ENCODE data around the gene MTG2.

The MTG2 gene

DNA sequence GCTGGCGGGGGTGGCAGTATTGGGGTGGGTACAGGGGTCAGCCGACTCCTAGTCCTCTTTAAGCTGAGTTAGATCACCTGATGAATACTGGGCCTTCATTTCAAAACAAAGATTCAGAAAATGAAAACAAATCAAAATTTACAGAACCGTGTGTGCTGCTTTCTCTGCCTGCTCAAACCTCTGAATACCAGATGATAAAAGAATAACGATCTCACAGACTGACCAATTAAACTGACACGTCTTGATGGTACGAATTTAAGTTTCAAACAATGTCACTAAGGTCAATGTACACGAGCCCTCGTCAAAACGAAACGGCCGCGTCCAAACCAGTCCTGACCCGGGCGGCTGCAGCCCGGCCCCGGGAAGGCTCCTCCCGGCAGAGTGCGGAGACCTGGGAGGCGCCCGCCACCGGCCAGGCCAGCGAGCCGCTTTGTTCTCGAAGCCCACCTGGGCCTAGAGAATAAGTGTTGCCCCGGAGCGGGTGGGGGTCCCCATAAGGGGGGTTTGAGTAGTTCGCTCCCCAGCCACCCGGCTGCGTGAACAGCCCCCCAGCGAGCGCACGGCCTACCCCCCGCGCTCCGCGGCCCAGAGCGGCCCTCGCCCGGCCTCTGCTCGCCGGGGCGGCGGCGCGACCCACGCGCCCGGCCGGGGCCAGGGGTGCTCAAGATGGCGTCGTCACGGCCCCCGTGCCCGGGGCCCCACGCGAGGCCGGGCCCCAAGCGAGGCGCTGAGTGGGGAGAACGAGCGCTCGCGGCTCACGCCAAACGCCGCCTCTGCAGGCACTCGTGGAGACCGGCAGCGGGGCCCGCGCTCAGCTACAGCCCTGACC, 40.4 kb upstream of the MTG2 start:
- Histone ChIP-seq H3K4me3 (ENCODE audit: low read depth, low read length) (peak overlapping the region; percentile 89), H3K4me1 (ENCODE audit: control insufficient read depth, insufficient read depth, low read length) (no peaks in the 10 kb centered on the region), H3K36me3 (ENCODE audit: control insufficient read depth in 2 of 2, insufficient read depth in 1 of 2, low read length in 2 of 2) (peaks cover 4 to 57% of the 10 kb centered on the region in 2 experiments; a peak in 2 of 3 replicates), H3K27ac (ENCODE audit: extremely low read depth, low read depth, low read length) (peak overlapping the region; percentile 84), H3K9me3 (ENCODE audit: control insufficient read depth, insufficient read depth, low read depth, low read length) (no peaks in the 10 kb centered on the region)
- CTCF ChIA-PET: interaction anchor here (0.7 to 1.9 kb wide), 4 partner anchors 9 to 132 kb away, joined by 3 to 15 read pairs (median 6); no protein-coding TSS in a partner anchor
- POLR2A ChIA-PET: interaction anchor here (1.0 to 1.5 kb wide), 4 partner anchors 40 to 244 kb away, joined by 3 to 6 read pairs (median 4); partner anchors contain the start of genes MTG2 and RPS21
- TF ChIP-seq ZNF707 (tag by site-specific recombination; IDR thresholded peaks at IDR 0.05): no peak
- TF ChIP-seq ZIC2 (tag by site-specific recombination; IDR thresholded peaks at IDR 0.05): peak; percentile 29; the same call in 1 of the 2 replicates
- no peak for TF ChIP-seq ZNF529 (tag by site-specific recombination; IDR thresholded peaks at IDR 0.05; ENCODE audit: insufficient replicate concordance)
- no peak for TF ChIP-seq ZNF654 (tag by site-specific recombination; IDR thresholded peaks at IDR 0.05; ENCODE audit: low read depth)
- TF ChIP-seq ZNF112 (tag by site-specific recombination; IDR thresholded peaks at IDR 0.05): no peak
- TF ChIP-seq, protein P1, sequence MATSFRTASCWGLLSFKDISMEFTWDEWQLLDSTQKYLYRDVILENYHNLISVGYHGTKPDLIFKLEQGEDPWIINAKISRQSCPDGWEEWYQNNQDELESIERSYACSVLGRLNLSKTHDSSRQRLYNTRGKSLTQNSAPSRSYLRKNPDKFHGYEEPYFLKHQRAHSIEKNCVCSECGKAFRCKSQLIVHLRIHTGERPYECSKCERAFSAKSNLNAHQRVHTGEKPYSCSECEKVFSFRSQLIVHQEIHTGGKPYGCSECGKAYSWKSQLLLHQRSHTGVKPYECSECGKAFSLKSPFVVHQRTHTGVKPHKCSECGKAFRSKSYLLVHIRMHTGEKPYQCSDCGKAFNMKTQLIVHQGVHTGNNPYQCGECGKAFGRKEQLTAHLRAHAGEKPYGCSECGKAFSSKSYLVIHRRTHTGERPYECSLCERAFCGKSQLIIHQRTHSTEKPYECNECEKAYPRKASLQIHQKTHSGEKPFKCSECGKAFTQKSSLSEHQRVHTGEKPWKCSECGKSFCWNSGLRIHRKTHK (tag by site-specific recombination; IDR thresholded peaks at IDR 0.05): no peak
- TF ChIP-seq BCL11B (tag by site-specific recombination; IDR thresholded peaks at IDR 0.05; ENCODE audit: low read depth): no peak
- TF ChIP-seq, protein P2, sequence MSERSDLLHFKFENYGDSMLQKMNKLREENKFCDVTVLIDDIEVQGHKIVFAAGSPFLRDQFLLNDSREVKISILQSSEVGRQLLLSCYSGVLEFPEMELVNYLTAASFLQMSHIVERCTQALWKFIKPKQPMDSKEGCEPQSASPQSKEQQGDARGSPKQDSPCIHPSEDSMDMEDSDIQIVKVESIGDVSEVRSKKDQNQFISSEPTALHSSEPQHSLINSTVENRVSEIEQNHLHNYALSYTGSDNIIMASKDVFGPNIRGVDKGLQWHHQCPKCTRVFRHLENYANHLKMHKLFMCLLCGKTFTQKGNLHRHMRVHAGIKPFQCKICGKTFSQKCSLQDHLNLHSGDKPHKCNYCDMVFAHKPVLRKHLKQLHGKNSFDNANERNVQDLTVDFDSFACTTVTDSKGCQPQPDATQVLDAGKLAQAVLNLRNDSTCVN (tag by site-specific recombination; optimal IDR thresholded peaks at IDR 0.05): peak; percentile 65
- TF ChIP-seq ZNF560 (tag by site-specific recombination; IDR thresholded peaks at IDR 0.05; ENCODE audit: borderline replicate concordance): no peak
- TF ChIP-seq, protein P3, sequence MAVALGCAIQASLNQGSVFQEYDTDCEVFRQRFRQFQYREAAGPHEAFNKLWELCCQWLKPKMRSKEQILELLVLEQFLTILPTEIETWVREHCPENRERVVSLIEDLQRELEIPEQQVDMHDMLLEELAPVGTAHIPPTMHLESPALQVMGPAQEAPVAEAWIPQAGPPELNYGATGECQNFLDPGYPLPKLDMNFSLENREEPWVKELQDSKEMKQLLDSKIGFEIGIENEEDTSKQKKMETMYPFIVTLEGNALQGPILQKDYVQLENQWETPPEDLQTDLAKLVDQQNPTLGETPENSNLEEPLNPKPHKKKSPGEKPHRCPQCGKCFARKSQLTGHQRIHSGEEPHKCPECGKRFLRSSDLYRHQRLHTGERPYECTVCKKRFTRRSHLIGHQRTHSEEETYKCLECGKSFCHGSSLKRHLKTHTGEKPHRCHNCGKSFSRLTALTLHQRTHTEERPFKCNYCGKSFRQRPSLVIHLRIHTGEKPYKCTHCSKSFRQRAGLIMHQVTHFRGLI (tag by site-specific recombination; IDR thresholded peaks at IDR 0.05): no peak
- TF ChIP-seq, protein P4, sequence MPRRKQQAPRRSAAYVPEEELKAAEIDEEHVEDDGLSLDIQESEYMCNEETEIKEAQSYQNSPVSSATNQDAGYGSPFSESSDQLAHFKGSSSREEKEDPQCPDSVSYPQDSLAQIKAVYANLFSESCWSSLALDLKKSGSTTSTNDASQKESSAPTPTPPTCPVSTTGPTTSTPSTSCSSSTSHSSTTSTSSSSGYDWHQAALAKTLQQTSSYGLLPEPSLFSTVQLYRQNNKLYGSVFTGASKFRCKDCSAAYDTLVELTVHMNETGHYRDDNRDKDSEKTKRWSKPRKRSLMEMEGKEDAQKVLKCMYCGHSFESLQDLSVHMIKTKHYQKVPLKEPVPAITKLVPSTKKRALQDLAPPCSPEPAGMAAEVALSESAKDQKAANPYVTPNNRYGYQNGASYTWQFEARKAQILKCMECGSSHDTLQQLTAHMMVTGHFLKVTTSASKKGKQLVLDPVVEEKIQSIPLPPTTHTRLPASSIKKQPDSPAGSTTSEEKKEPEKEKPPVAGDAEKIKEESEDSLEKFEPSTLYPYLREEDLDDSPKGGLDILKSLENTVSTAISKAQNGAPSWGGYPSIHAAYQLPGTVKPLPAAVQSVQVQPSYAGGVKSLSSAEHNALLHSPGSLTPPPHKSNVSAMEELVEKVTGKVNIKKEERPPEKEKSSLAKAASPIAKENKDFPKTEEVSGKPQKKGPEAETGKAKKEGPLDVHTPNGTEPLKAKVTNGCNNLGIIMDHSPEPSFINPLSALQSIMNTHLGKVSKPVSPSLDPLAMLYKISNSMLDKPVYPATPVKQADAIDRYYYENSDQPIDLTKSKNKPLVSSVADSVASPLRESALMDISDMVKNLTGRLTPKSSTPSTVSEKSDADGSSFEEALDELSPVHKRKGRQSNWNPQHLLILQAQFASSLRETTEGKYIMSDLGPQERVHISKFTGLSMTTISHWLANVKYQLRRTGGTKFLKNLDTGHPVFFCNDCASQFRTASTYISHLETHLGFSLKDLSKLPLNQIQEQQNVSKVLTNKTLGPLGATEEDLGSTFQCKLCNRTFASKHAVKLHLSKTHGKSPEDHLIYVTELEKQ (tag by site-specific recombination; IDR thresholded peaks at IDR 0.05; ENCODE audit: borderline replicate concordance): no peak
- TF ChIP-seq, protein P5, sequence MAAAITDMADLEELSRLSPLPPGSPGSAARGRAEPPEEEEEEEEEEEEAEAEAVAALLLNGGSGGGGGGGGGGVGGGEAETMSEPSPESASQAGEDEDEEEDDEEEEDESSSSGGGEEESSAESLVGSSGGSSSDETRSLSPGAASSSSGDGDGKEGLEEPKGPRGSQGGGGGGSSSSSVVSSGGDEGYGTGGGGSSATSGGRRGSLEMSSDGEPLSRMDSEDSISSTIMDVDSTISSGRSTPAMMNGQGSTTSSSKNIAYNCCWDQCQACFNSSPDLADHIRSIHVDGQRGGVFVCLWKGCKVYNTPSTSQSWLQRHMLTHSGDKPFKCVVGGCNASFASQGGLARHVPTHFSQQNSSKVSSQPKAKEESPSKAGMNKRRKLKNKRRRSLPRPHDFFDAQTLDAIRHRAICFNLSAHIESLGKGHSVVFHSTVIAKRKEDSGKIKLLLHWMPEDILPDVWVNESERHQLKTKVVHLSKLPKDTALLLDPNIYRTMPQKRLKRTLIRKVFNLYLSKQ (tag by site-specific recombination; IDR thresholded peaks at IDR 0.05; ENCODE audit: borderline replicate concordance): no peak
- TF ChIP-seq SETDB1 (IDR thresholded peaks at IDR 0.05; ENCODE audit: insufficient read length, low read length): no peak
- peak; percentile 34 for TF ChIP-seq ZBTB8A (tag by site-specific recombination; IDR thresholded peaks at IDR 0.05)
- TF ChIP-seq, protein P6, sequence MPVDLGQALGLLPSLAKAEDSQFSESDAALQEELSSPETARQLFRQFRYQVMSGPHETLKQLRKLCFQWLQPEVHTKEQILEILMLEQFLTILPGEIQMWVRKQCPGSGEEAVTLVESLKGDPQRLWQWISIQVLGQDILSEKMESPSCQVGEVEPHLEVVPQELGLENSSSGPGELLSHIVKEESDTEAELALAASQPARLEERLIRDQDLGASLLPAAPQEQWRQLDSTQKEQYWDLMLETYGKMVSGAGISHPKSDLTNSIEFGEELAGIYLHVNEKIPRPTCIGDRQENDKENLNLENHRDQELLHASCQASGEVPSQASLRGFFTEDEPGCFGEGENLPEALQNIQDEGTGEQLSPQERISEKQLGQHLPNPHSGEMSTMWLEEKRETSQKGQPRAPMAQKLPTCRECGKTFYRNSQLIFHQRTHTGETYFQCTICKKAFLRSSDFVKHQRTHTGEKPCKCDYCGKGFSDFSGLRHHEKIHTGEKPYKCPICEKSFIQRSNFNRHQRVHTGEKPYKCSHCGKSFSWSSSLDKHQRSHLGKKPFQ (tag by site-specific recombination; IDR thresholded peaks at IDR 0.05): no peak
- peak; percentile 80 for TF ChIP-seq GLIS1 (tag by site-specific recombination; IDR thresholded peaks at IDR 0.05)
- no peak for TF ChIP-seq ZNF155 (tag by site-specific recombination; IDR thresholded peaks at IDR 0.05)
- TF ChIP-seq ZSCAN23 (tag by site-specific recombination; IDR thresholded peaks at IDR 0.05): no peak
- TF ChIP-seq ZNF629 (tag by site-specific recombination; IDR thresholded peaks at IDR 0.05): no peak
- TF ChIP-seq, protein P7, sequence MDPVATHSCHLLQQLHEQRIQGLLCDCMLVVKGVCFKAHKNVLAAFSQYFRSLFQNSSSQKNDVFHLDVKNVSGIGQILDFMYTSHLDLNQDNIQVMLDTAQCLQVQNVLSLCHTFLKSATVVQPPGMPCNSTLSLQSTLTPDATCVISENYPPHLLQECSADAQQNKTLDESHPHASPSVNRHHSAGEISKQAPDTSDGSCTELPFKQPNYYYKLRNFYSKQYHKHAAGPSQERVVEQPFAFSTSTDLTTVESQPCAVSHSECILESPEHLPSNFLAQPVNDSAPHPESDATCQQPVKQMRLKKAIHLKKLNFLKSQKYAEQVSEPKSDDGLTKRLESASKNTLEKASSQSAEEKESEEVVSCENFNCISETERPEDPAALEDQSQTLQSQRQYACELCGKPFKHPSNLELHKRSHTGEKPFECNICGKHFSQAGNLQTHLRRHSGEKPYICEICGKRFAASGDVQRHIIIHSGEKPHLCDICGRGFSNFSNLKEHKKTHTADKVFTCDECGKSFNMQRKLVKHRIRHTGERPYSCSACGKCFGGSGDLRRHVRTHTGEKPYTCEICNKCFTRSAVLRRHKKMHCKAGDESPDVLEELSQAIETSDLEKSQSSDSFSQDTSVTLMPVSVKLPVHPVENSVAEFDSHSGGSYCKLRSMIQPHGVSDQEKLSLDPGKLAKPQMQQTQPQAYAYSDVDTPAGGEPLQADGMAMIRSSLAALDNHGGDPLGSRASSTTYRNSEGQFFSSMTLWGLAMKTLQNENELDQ (tag by site-specific recombination; IDR thresholded peaks at IDR 0.05; ENCODE audit: low read depth): no peak
